ENCODE data around the gene GRM4. TPM values are rescaled to one million over a fixed set of nuclear protein-coding genes. Genes with fewer than 3 reads are reported as not detected.
A peak's percentile ranks its signal among the peaks of the same experiment; 100 is the strongest.

The GRM4 gene
- total and polyA plus RNA-seq, 4 donors = 2.8 to 22.1 (median 15.2) TPM

DNA sequence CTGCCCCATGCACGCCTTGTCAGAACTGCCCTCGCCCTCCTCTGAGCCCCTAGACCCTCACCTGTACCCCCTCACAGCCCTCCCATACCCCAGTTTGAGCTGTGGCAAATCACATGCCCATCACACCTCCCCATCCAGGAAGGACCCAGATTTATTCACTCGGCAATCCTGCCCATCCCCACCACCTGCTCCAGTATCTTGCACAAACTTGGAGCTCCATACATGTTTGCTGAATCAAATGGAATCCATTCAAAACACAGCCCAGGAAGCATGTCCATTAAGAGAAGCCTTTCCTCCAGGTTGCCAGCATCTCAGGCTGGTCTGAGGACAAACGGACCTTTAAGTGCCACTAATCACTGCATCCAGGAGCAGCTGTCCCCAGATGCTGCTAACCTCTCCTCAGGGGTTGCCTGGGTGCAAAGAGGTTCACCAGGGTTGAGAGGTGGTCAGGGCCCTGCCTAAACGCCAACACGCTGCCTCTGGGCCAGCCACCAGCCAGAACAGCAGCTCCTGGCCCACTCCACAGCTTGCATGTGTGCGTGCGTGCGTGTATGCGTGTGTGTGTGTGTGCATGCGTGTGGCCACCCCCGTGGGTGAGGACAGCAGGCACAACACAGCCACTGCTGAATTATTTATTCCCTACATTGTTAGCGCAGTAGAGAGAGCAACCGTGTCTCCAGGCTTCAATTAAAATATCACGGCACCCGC lies 31.0 kb downstream of the GRM4 start:
- no peaks in the 10 kb centered on the region for H3K9me3 ChIP-seq (ENCODE audit: control insufficient read depth, insufficient read depth, low read length)
- H3K4me3 ChIP-seq (ENCODE audit: low read depth, low read length) = no peak overlapping the region
- peaks cover 17% of the 10 kb centered on the region for H3K4me1 ChIP-seq (ENCODE audit: control insufficient read depth, insufficient read depth, low read length)
- peak in 2 of 6 donors; percentile 66 to 72 for DNase-seq (ENCODE audit: low read depth in 4 of 6, low spot score in 6 of 6)
- no peak overlapping the region for H3K27ac ChIP-seq (ENCODE audit: low read depth, low read length)
- no peaks in the 10 kb centered on the region for H3K27me3 ChIP-seq (ENCODE audit: control insufficient read depth, insufficient read depth, low read length)
- no peaks in the 10 kb centered on the region for H3K36me3 ChIP-seq (ENCODE audit: control insufficient read depth, insufficient read depth, low read length)
- WGBS (ENCODE audit: insufficient coverage) = 74% methylated on average over 16 of the region's 16 CpGs

DNA sequence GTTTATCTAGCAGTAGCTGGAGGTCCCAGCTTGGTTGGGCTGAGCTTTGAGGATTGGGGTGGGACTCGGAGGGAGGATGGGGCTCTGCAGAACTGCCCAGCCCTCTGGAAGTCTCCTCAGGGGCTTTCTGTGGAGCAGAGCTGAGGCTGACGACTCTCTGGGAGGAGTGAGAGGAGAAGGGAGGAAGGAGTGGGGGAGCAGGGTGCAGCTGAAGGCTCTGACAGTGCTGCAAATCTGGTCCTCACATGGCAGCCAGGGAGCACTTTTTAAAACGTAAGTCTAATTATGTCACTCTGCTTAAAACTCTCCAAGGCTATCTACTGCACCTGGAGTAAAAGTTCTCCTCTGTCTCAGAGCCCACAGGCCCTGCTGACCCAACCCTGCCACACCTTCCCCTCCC lies 32.4 kb downstream of the GRM4 start:
- DNase-seq (ENCODE audit: low read depth in 4 of 6, low spot score in 6 of 6) = no peak
- Histone ChIP-seq H3K27me3 (ENCODE audit: control insufficient read depth, insufficient read depth, low read length) (no peaks in the 10 kb centered on the region), H3K36me3 (ENCODE audit: control insufficient read depth, insufficient read depth, low read length) (no peaks in the 10 kb centered on the region), H3K27ac (ENCODE audit: low read depth, low read length) (no peak overlapping the region), H3K4me3 (ENCODE audit: low read depth, low read length) (no peak overlapping the region), H3K9me3 (ENCODE audit: control insufficient read depth, insufficient read depth, low read length) (no peaks in the 10 kb centered on the region), H3K4me1 (ENCODE audit: control insufficient read depth, insufficient read depth, low read length) (peaks cover 17% of the 10 kb centered on the region)
- WGBS (ENCODE audit: insufficient coverage) = 55% methylated on average over 3 of the region's 3 CpGs

DNA sequence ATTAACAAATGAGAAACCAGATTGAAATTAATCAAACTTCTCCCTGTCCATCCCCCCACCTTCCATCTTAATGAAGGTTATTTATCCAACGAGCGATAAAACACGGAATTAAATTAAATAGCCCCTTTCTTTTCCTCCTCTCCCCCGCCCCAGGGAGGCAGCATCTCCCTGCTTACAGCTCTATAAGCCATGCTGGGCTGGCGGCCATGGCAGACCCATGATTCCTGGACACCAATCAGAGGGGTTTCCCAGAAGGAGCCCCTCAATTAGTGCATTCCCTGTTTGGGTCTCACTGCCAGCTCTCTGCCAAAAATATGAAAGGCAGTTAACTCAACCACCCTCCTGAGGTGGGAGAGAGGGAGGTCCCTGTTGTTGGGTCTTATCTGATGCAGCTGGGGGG lies 33.8 kb downstream of the GRM4 start:
- Histone ChIP-seq H3K27me3 (ENCODE audit: control insufficient read depth, insufficient read depth, low read length) (no peaks in the 10 kb centered on the region), H3K4me1 (ENCODE audit: control insufficient read depth, insufficient read depth, low read length) (peaks cover 19% of the 10 kb centered on the region), H3K9me3 (ENCODE audit: control insufficient read depth, insufficient read depth, low read length) (no peaks in the 10 kb centered on the region), H3K4me3 (ENCODE audit: low read depth, low read length) (no peak overlapping the region), H3K36me3 (ENCODE audit: control insufficient read depth, insufficient read depth, low read length) (no peaks in the 10 kb centered on the region), H3K27ac (ENCODE audit: low read depth, low read length) (no peak overlapping the region)
- peak in 2 of 6 donors; percentile 68 to 84 for DNase-seq (ENCODE audit: low read depth in 4 of 6, low spot score in 6 of 6)
- 48% methylated on average over 5 of the region's 5 CpGs for WGBS (ENCODE audit: insufficient coverage)

DNA sequence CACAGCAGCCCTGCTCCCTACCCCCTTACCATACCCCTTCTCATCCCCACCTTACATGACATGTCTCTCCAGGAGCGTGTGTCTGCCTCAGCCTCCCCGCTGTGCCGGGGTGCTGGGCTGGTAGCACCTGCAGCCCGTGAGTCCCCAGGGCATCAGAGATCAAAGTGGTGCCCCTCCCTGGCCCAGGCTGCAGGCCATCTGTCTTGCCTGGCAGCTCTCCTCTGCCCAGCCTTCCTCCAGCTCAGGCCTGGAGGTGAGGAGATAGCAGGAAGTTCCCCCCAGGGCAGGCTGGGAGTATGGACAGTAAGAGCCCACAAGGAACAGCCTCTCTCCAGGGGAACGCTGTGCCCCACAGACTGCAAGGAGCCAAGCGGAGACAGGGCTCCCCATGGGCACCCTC lies 35.3 kb downstream of the GRM4 start:
- WGBS (ENCODE audit: insufficient coverage) = 69% methylated on average over 6 of the region's 6 CpGs
- Histone ChIP-seq H3K4me1 (ENCODE audit: control insufficient read depth, insufficient read depth, low read length) (peaks cover 19% of the 10 kb centered on the region), H3K4me3 (ENCODE audit: low read depth, low read length) (no peak overlapping the region), H3K9me3 (ENCODE audit: control insufficient read depth, insufficient read depth, low read length) (no peaks in the 10 kb centered on the region), H3K27me3 (ENCODE audit: control insufficient read depth, insufficient read depth, low read length) (no peaks in the 10 kb centered on the region), H3K27ac (ENCODE audit: low read depth, low read length) (no peak overlapping the region), H3K36me3 (ENCODE audit: control insufficient read depth, insufficient read depth, low read length) (peaks cover 3% of the 10 kb centered on the region)
- no peak for DNase-seq (ENCODE audit: low read depth in 4 of 6, low spot score in 6 of 6)

DNA sequence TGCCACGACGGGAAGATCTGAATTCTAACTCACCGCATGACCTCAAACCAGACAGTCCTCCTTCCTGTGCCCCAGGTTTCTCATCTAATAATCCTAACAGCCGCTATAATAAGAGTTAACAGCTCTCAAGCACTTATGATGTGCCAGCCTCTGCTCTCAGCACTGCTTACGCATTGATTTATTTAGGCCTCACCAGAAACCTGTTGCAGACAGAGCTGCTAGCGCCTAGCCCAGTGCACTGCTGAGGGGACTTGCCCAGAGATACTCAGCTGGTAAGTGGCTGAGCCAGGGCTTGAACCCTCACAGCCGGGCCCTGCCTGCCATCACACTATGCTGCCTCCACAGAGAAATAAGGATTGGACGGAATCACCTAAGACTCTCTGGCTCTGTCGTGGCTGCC lies 37.7 kb downstream of the GRM4 start:
- no peaks in the 10 kb centered on the region for H3K27me3 ChIP-seq (ENCODE audit: control insufficient read depth, insufficient read depth, low read length)
- no peak overlapping the region for H3K4me3 ChIP-seq (ENCODE audit: low read depth, low read length)
- no peak for DNase-seq (ENCODE audit: low read depth in 4 of 6, low spot score in 6 of 6)
- WGBS (ENCODE audit: insufficient coverage) = 80% methylated on average over 7 of the region's 9 CpGs
- peaks cover 10% of the 10 kb centered on the region for H3K36me3 ChIP-seq (ENCODE audit: control insufficient read depth, insufficient read depth, low read length)
- no peak overlapping the region for H3K27ac ChIP-seq (ENCODE audit: low read depth, low read length)
- peaks cover 11% of the 10 kb centered on the region for H3K4me1 ChIP-seq (ENCODE audit: control insufficient read depth, insufficient read depth, low read length)
- no peaks in the 10 kb centered on the region for H3K9me3 ChIP-seq (ENCODE audit: control insufficient read depth, insufficient read depth, low read length)

DNA sequence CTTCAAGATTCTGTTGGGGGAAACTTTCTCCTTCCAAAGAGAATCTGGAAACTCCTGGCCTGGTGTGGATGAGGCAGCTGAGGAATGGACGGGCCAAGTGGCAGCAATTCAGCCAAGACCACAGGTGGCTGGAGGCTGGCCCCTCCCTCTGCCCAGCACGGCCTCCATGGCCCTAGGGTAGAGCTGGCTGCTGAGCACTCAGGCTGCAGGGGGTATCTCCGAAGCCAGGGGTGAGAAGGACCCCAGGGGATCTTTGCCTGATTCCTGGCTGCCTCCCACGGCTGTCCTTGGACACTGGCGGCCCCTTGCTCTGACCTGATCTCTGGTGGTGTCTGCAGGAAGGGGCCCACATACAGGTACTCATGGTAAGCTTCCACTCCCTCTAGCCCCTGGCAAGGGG lies 39.0 kb downstream of the GRM4 start:
- Histone ChIP-seq H3K9me3 (ENCODE audit: control insufficient read depth, insufficient read depth, low read length) (no peaks in the 10 kb centered on the region), H3K4me3 (ENCODE audit: low read depth, low read length) (no peak overlapping the region), H3K4me1 (ENCODE audit: control insufficient read depth, insufficient read depth, low read length) (peaks cover 13% of the 10 kb centered on the region), H3K27me3 (ENCODE audit: control insufficient read depth, insufficient read depth, low read length) (no peaks in the 10 kb centered on the region), H3K36me3 (ENCODE audit: control insufficient read depth, insufficient read depth, low read length) (peaks cover 10% of the 10 kb centered on the region), H3K27ac (ENCODE audit: low read depth, low read length) (no peak overlapping the region)
- no peak for DNase-seq (ENCODE audit: low read depth in 4 of 6, low spot score in 6 of 6)
- 57% methylated on average over 5 of the region's 5 CpGs for WGBS (ENCODE audit: insufficient coverage)

DNA sequence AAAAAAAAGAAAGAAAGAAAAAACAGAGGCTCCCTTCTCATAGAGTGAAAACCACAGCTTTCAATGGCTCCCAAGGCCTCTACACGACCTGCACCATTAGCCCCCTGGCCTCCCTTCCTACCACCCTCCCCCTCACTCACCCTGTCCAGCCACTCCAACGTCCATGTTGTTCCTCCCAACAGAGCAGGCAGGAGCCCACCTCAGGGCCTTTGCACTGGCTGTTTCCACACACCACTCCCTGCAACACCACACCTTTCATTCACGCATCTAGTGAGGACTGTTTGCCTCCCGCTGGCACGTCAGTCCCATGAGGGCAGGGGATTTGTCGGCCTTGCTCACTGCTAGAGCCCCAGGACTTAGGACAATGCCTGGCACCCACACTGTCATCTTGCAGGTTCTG lies 39.5 kb downstream of the GRM4 start:
- Histone ChIP-seq H3K9me3 (ENCODE audit: control insufficient read depth, insufficient read depth, low read length) (no peaks in the 10 kb centered on the region), H3K36me3 (ENCODE audit: control insufficient read depth, insufficient read depth, low read length) (peaks cover 10% of the 10 kb centered on the region), H3K27me3 (ENCODE audit: control insufficient read depth, insufficient read depth, low read length) (no peaks in the 10 kb centered on the region), H3K4me1 (ENCODE audit: control insufficient read depth, insufficient read depth, low read length) (peaks cover 10% of the 10 kb centered on the region), H3K27ac (ENCODE audit: low read depth, low read length) (no peak overlapping the region), H3K4me3 (ENCODE audit: low read depth, low read length) (no peak overlapping the region)
- 78% methylated on average over 5 of the region's 6 CpGs for WGBS (ENCODE audit: insufficient coverage)
- no peak for DNase-seq (ENCODE audit: low read depth in 4 of 6, low spot score in 6 of 6)

DNA sequence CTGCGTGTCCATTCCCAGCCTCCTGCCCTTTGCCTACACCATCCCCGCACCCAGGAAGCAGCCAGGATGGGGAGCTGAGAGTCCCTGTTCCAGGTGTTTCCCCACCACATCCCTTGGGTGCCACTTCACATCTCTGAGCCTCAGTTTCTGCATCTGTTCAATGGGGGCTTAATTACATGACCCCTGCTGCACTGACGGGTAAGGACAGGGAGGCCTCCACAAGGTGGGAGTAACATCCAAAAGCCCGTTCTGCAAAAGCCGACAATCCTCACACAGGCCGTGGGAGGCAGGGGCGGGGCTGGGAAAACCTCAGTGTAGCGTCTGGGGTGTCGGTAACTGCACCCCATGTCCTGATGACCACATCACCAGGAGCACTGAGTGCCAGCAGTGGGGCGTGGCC lies 41.3 kb downstream of the GRM4 start:
- 85% methylated on average over 9 of the region's 10 CpGs for WGBS (ENCODE audit: insufficient coverage)
- no peaks in the 10 kb centered on the region for H3K27me3 ChIP-seq (ENCODE audit: control insufficient read depth, insufficient read depth, low read length)
- peaks cover 10% of the 10 kb centered on the region for H3K36me3 ChIP-seq (ENCODE audit: control insufficient read depth, insufficient read depth, low read length)
- H3K27ac ChIP-seq (ENCODE audit: low read depth, low read length) = no peak overlapping the region
- DNase-seq (ENCODE audit: low read depth in 4 of 6, low spot score in 6 of 6) = no peak
- no peak overlapping the region for H3K4me3 ChIP-seq (ENCODE audit: low read depth, low read length)
- no peaks in the 10 kb centered on the region for H3K9me3 ChIP-seq (ENCODE audit: control insufficient read depth, insufficient read depth, low read length)
- H3K4me1 ChIP-seq (ENCODE audit: control insufficient read depth, insufficient read depth, low read length) = peaks cover 4% of the 10 kb centered on the region

DNA sequence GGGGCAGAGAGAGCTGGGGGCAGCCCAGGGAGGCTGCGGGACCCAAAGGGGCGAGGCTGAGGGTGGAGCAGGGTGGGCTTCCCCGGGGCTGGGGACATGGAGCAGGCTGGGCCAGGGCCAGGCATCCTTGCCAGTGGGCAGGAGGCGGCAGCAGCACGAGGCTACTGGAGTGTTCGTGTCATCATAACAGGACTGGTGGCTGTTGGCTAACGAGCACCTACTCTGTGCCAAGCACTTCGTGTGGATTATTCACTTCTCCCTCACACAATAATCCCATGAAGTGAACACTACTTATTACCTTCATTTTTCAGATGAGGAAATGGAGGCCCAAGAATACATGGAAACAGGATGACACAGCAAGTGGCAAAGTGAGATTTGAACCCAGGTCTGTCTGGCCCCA lies 41.7 kb downstream of the GRM4 start:
- 78% methylated on average over 8 of the region's 8 CpGs for WGBS (ENCODE audit: insufficient coverage)
- no peak for DNase-seq (ENCODE audit: low read depth in 4 of 6, low spot score in 6 of 6)
- Histone ChIP-seq H3K36me3 (ENCODE audit: control insufficient read depth, insufficient read depth, low read length) (peaks cover 10% of the 10 kb centered on the region), H3K27me3 (ENCODE audit: control insufficient read depth, insufficient read depth, low read length) (no peaks in the 10 kb centered on the region), H3K27ac (ENCODE audit: low read depth, low read length) (no peak overlapping the region), H3K4me1 (ENCODE audit: control insufficient read depth, insufficient read depth, low read length) (peaks cover 4% of the 10 kb centered on the region), H3K4me3 (ENCODE audit: low read depth, low read length) (no peak overlapping the region), H3K9me3 (ENCODE audit: control insufficient read depth, insufficient read depth, low read length) (no peaks in the 10 kb centered on the region)

DNA sequence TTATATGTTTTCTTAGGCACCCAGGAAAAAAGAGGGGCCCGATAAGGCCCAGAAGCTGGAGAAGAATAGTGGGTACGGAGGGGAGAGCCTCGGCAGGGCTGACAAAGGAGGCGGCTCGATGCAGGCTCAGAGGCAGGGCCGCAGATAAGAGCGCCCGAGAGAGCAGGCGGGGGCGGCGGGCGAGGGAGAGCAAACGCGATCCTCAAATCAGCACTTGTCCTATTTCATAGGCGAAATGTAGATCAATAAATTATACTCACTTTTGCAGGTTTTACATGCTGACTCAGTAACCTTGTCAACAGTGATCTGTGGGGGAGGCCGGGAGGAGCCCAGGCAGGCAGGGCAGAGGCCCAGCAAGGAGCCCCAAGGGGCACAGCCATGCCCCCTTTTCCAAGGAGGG lies 42.6 kb downstream of the GRM4 start:
- H3K9me3 ChIP-seq (ENCODE audit: control insufficient read depth, insufficient read depth, low read length) = no peaks in the 10 kb centered on the region
- peaks cover 4% of the 10 kb centered on the region for H3K4me1 ChIP-seq (ENCODE audit: control insufficient read depth, insufficient read depth, low read length)
- H3K27me3 ChIP-seq (ENCODE audit: control insufficient read depth, insufficient read depth, low read length) = no peaks in the 10 kb centered on the region
- 66% methylated on average over 15 of the region's 16 CpGs for WGBS (ENCODE audit: insufficient coverage)
- H3K27ac ChIP-seq (ENCODE audit: low read depth, low read length) = no peak overlapping the region
- peak in 1 of 6 donors; percentile 26 for DNase-seq (ENCODE audit: low read depth in 4 of 6, low spot score in 6 of 6)
- H3K36me3 ChIP-seq (ENCODE audit: control insufficient read depth, insufficient read depth, low read length) = peaks cover 10% of the 10 kb centered on the region
- no peak overlapping the region for H3K4me3 ChIP-seq (ENCODE audit: low read depth, low read length)
